Activated CD8-positive, alpha-beta T cell treated with anti-CD3 and anti-CD28 coated beads for 36 hours (primary cell): Measurements from ENCODE around the gene PTPRR. TPM values are rescaled to one million over a fixed set of nuclear protein-coding genes. Genes with fewer than 3 reads are reported as not detected.

Source experiments
- ATAC-seq: fragments of 200-7000 bp; cut with Tn5 transposase; one replicate; pipeline ENCODE4 v1.10.0; 2021; ENCODE audit warnings: mild to moderate bottlenecking, moderate library complexity
- CTCF ChIA-PET: fragments of 350-600 bp; sonication (Branson Sonifier 250); formaldehyde crosslinking; loops from one replicate; lab custom pipeline; 2021; ENCODE audit warnings: antibody characterized with exemption; lab: Charles Lee
- POLR2A ChIA-PET: fragments of 350-600 bp; sonication (Branson Sonifier 250); formaldehyde crosslinking; loops from one replicate; lab custom pipeline; 2021; ENCODE audit warnings: antibody characterized with exemption; lab: Charles Lee
- DNase-seq: peaks from one replicate; pipeline ENCODE4 v3.0.0-alpha.2; 2020
- H3K27ac Mint-ChIP-seq: one replicate; pipeline ENCODE4 v1.8.0; 2021; ENCODE audit warnings: mild to moderate bottlenecking, mixed read lengths
- H3K27me3 Mint-ChIP-seq: one replicate; pipeline ENCODE4 v1.8.0; 2021; ENCODE audit warnings: mixed read lengths
- H3K36me3 Mint-ChIP-seq: one replicate; pipeline ENCODE4 v1.8.0; 2021; ENCODE audit warnings: low read depth, mixed read lengths
- H3K4me1 Mint-ChIP-seq: one replicate; pipeline ENCODE4 v1.8.0; 2021; ENCODE audit warnings: low read depth, mixed read lengths
- H3K4me3 Mint-ChIP-seq: one replicate; pipeline ENCODE4 v1.8.0; 2021; ENCODE audit warnings: mild to moderate bottlenecking, moderate library complexity, mixed read lengths
- H3K9me3 Mint-ChIP-seq: one replicate; pipeline ENCODE4 v1.8.0; 2021; ENCODE audit warnings: mixed read lengths
- intact Hi-C: fragments of 100-400 bp; cut with micrococcal nuclease; formaldehyde crosslinking; loops from one replicate; pipeline ENCODE4 v1.10.0; 2022
- total RNA-seq, 2 experiments: library from RNA; stranded (reverse); gene quantifications; one replicate each; pipeline ENCODE4 v1.2.3, GENCODE V29; 2021
- TF ChIP-seq, protein P1 (sequence below): fragments of 200-600 bp; IDR thresholded peaks from one replicate; pipeline ENCODE4 v1.8.0; 2022; ENCODE audit warnings: antibody characterized with exemption, mild to moderate bottlenecking

Gene PTPRR
- total RNA-seq, 2 experiments from 2014 or later, result not detected

DNA sequence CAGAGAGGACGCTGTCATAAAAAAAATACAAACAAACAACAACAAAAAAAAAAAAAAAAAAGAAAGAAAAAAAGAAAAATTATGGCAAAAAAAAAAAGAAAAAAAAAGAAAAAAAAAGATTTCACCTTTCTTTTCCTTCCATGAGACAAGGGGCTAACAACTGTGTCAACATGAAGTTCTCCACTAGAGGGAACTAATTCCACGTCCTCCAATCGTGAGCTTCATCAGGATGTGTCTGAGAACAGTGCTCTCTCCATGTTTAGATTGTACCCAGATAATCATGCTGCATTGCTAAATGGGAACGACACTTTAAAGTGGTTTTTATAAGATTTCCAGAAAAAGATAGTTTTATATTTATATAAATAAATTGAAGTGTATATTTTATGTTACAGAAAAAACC lies 187.2 kb downstream of the PTPRR start:
- POLR2A ChIA-PET, result no interaction called here
- intact Hi-C loops, result no loop called here
- no peaks in the 10 kb centered on the region for H3K36me3 Mint-ChIP-seq

GRCh38 chr12:70732287-70732686 lies 188.3 kb downstream of the PTPRR start:
- ChIA-PET CTCF (interaction anchor here (1.0 kb wide), 1 partner anchor 853 kb away, joined by 4 read pairs; no protein-coding TSS in a partner anchor), POLR2A (no interaction called here)
- intact Hi-C loops, result no loop called here
- ATAC-seq (no peak), DNase-seq (no peak)
- Mint-ChIP-seq H3K4me1 (no peaks in the 10 kb centered on the region), H3K36me3 (no peaks in the 10 kb centered on the region), H3K9me3 (no peaks in the 10 kb centered on the region), H3K27ac (no peak overlapping the region), H3K27me3 (peaks cover 4% of the 10 kb centered on the region), H3K4me3 (no peak overlapping the region)
- TF ChIP-seq, protein P1, sequence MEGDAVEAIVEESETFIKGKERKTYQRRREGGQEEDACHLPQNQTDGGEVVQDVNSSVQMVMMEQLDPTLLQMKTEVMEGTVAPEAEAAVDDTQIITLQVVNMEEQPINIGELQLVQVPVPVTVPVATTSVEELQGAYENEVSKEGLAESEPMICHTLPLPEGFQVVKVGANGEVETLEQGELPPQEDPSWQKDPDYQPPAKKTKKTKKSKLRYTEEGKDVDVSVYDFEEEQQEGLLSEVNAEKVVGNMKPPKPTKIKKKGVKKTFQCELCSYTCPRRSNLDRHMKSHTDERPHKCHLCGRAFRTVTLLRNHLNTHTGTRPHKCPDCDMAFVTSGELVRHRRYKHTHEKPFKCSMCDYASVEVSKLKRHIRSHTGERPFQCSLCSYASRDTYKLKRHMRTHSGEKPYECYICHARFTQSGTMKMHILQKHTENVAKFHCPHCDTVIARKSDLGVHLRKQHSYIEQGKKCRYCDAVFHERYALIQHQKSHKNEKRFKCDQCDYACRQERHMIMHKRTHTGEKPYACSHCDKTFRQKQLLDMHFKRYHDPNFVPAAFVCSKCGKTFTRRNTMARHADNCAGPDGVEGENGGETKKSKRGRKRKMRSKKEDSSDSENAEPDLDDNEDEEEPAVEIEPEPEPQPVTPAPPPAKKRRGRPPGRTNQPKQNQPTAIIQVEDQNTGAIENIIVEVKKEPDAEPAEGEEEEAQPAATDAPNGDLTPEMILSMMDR, result no peak

More for the DNA sequence above, 187.2 kb downstream of the PTPRR start:
- no peak overlapping the region for H3K4me3 Mint-ChIP-seq
- DNase-seq (peak; percentile 10), ATAC-seq (peak; percentile 51)
- no peaks in the 10 kb centered on the region for H3K4me1 Mint-ChIP-seq
- CTCF ChIA-PET, result interaction anchor here (0.6 to 1.4 kb wide), 5 partner anchors 10 to 143 kb away, joined by 3 to 4 read pairs (median 3); no protein-coding TSS in a partner anchor
- H3K27ac Mint-ChIP-seq, result no peak overlapping the region
- TF ChIP-seq, protein P1, result peak; percentile 45
- H3K27me3 Mint-ChIP-seq, result peaks cover 4% of the 10 kb centered on the region
- H3K9me3 Mint-ChIP-seq, result no peaks in the 10 kb centered on the region

DNA sequence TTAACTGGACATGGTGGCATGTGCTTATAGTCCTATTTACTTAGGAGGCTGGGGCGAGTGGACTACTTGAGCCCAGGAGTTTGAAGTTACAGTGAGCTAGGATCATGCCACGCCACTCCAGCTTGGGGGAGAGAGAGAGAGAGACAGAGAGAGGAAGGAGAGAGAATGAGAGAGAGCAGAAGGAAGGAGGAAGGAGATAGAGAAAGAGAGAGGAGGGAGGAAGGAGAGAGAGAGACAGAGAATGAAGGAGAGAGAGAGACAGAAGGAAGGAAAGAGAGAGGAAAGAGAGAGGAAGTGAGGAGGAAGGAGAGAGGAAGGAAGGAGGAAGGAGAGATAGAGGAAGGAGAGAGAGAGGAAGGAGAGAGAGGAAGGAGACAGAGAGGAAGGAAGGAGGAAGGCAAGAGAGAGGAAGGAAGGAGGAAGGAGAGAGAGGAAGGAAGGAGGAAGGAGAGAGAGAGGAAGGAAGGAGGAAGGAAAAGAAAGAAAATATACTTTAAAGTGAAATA lies 189.8 kb downstream of the PTPRR start:
- ATAC-seq (no peak), DNase-seq (no peak)
- peaks cover 4% of the 10 kb centered on the region for H3K27me3 Mint-ChIP-seq
- TF ChIP-seq, protein P1, result no peak
- H3K36me3 Mint-ChIP-seq, result no peaks in the 10 kb centered on the region
- H3K9me3 Mint-ChIP-seq, result no peaks in the 10 kb centered on the region
- H3K4me1 Mint-ChIP-seq, result no peaks in the 10 kb centered on the region
- H3K27ac Mint-ChIP-seq, result no peak overlapping the region
- ChIA-PET CTCF (interaction anchor here (0.6 to 2.2 kb wide), 7 partner anchors 31 to 1016 kb away, joined by 3 to 8 read pairs (median 3); no protein-coding TSS in a partner anchor), POLR2A (no interaction called here)
- intact Hi-C loops, result no loop called here
- H3K4me3 Mint-ChIP-seq, result no peak overlapping the region

DNA sequence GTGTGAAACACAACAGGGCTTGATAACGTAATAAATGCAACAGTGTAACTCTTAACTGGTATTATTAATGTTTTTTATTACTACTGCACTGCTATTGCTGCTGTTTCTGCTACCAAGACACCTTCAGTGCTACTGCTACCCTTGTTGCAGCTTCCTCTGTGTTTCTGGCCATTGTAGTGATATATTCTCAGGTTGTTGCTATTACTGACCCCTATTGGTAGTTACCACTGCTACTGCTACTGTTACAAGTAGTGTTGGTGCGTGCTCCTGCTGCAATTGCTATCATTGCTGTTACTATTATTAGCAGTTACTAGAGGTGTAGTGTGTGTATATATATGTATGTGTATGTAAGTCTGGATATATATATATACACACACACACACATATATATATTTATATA lies 196.1 kb downstream of the PTPRR start:
- Mint-ChIP-seq H3K4me3 (no peak overlapping the region), H3K27ac (no peak overlapping the region), H3K4me1 (peaks cover 2% of the 10 kb centered on the region), H3K9me3 (no peaks in the 10 kb centered on the region), H3K36me3 (no peaks in the 10 kb centered on the region), H3K27me3 (peaks cover 1% of the 10 kb centered on the region)
- ATAC-seq, result no peak
- ChIA-PET POLR2A (no interaction called here), CTCF (no interaction called here)
- intact Hi-C loops, result no loop called here
- TF ChIP-seq, protein P1, result peak; percentile 18
- no peak for DNase-seq

DNA sequence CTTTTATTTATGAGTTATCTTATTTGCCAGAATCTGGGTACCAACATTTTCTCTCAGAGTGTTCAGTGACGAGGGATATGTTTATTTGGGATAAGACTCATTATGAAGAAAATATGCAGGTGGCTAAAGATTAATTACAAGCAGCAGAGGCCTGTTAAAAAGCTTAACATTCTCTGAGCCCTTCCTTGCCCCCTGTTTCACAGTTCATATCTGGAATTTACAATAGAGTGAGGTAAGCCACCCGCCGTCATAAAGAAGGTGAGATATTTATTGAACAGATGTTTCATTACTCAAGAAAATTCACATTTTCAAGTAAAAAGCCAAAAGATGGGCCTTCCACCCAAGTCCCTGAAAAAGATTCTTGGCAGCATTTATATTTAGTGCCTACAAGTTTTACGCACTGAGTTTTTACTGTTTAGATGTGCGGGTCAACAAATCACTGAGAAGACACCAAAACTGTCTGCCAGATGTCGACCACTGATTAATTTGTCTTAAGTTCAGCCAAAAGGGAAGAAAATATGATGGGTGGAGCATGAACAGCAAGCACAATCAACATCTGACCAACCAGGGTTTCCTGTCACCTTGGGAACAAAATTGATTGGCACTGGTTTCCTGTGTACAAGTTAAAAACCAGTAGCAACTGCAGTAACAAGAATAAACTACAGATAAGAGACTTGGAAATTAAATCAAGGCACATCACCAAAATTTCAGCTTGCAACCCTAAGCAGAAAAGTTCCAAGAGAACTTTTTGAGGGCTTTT lies 197.8 kb downstream of the PTPRR start:
- Mint-ChIP-seq H3K9me3 (no peaks in the 10 kb centered on the region), H3K36me3 (no peaks in the 10 kb centered on the region), H3K27me3 (peaks cover 3% of the 10 kb centered on the region), H3K4me1 (peaks cover 2% of the 10 kb centered on the region), H3K27ac (no peak overlapping the region), H3K4me3 (no peak overlapping the region)
- intact Hi-C loops, result no loop called here
- ChIA-PET POLR2A (no interaction called here), CTCF (interaction anchor here (1.0 to 1.2 kb wide), 2 partner anchors 11 to 822 kb away, joined by 4 read pairs; no protein-coding TSS in a partner anchor)
- ATAC-seq, result no peak
- TF ChIP-seq, protein P1, result no peak
- peak; percentile 2 for DNase-seq
